K562 (cell line): Measurements from ENCODE around the gene CRYGA. TPM values are rescaled to one million over a fixed set of nuclear protein-coding genes. Genes with fewer than 3 reads are reported as not detected.

Source experiments
- ATAC-seq: fragments of 200-7000 bp; cut with Tn5 transposase; 3 replicates; pipeline ENCODE4 v1.9.1; 2020; ENCODE audit warnings: moderate library complexity
- BruUV-seq: library from RNA; stranded (reverse); fragments of 400-500 nt; replicated peaks from 2 replicates; lab custom pipeline; 2021; lab: Mats Ljungman, UMichigan
- CTCF ChIA-PET: fragments of 300-600 bp; formaldehyde crosslinking; extraction: SDS; loops from one replicate; lab custom pipeline; 2021; ENCODE audit warnings: low intra/inter-chr PET ratio; lab: Yijun Ruan, JAX
- POLR2A ChIA-PET: fragments of 300-600, 350-650 bp; sonication (Branson Sonifier 250); formaldehyde crosslinking; extraction: SDS; loops from one replicate; lab custom pipeline; 2021; ENCODE audit warnings: antibody characterized with exemption, inconsistent platforms; lab: Yijun Ruan, JAX
- DNase-seq, 4 experiments: peaks; one replicate each; pipeline versions ENCODE4 v3.0.0 to v3.0.0-alpha.2; 2011 to 2018; ENCODE audit warnings: low spot score in 3 of 4, mixed read lengths in 3 of 4; ENCODE audit errors: extremely low read depth in 1 of 4
- FAIRE-seq: peaks from 2 replicates; lab custom pipeline; 2011; peaks lifted over from hg19 to GRCh38; lab: Jason Lieb, UNC
- H2AFZ ChIP-seq: 2 replicates; pipeline ENCODE4 v1.6.0; 2011; ENCODE audit warnings: low read depth, low read length, control low read depth, inconsistent platforms
- H3K27ac ChIP-seq: fragments of 200-600 bp; 3 replicates; pipeline ENCODE4 v1.8.0; 2011; ENCODE audit warnings: low read depth, mild to moderate bottlenecking, control low read depth, inconsistent platforms, low read length, moderate library complexity, mixed read lengths; ENCODE audit errors: extremely low read depth
- H3K27me3 ChIP-seq, 2 experiments: fragments of 300-600 bp in 1 of 2; 2 replicates in 1 of 2; 3 replicates in 1 of 2; pipeline versions ENCODE4 v1.6.0 to v1.8.0; 2011; ENCODE audit warnings: inconsistent platforms in 2 of 2, low read length in 2 of 2, mild to moderate bottlenecking in 1 of 2, mixed read lengths in 1 of 2, moderate library complexity in 1 of 2; ENCODE audit not compliant: control insufficient read depth in 2 of 2, insufficient read depth in 2 of 2
- H3K36me3 ChIP-seq: fragments of 300-600 bp; 3 replicates; pipeline ENCODE4 v1.8.0; 2011; ENCODE audit warnings: mild to moderate bottlenecking, low read length, inconsistent platforms; ENCODE audit not compliant: control insufficient read depth, insufficient read depth
- H3K4me1 ChIP-seq, 2 experiments: fragments of 200-600 bp in 1 of 2; replicated peaks in 1 of 2; 2 replicates in 1 of 2; 3 replicates in 1 of 2; pipeline versions ENCODE4 v1.5.1 to v1.8.0; 2011; ENCODE audit warnings: inconsistent platforms in 2 of 2, low read length in 2 of 2, mild to moderate bottlenecking in 1 of 2, mixed read lengths in 1 of 2, moderate library complexity in 1 of 2; ENCODE audit not compliant: control insufficient read depth in 2 of 2, insufficient read depth in 2 of 2
- H3K4me2 ChIP-seq: 2 replicates; pipeline ENCODE4 v1.6.1; 2011; ENCODE audit warnings: low read length, control low read depth, inconsistent platforms, mixed read lengths; ENCODE audit not compliant: insufficient read depth
- H3K4me3 ChIP-seq: fragments of 200-600 bp; sonication (generic), shearing (Covaris generic); 2 replicates; pipeline ENCODE4 v1.5.1; 2016; ENCODE audit warnings: control low read depth, inconsistent platforms
- H3K79me2 ChIP-seq: fragments of 200-600 bp; 3 replicates; pipeline ENCODE4 v1.8.0; 2011; ENCODE audit warnings: low read length, inconsistent platforms; ENCODE audit not compliant: control insufficient read depth, insufficient read depth
- H3K9ac ChIP-seq, 2 experiments: 2 replicates each; pipeline versions ENCODE4 v1.6.0 to v1.6.1; 2011; ENCODE audit warnings: low read depth in 2 of 2, low read length in 2 of 2, control low read depth in 1 of 2, inconsistent platforms in 1 of 2, mild to moderate bottlenecking in 1 of 2, mixed read lengths in 1 of 2; ENCODE audit not compliant: insufficient read depth in 1 of 2
- H3K9me1 ChIP-seq: one replicate; pipeline ENCODE4 v1.6.0; 2011; ENCODE audit warnings: inconsistent platforms, mild to moderate bottlenecking, low read length, moderate library complexity; ENCODE audit not compliant: control insufficient read depth, insufficient read depth
- H3K9me3 ChIP-seq: replicated peaks from 2 replicates; pipeline ENCODE4 v1.5.1; 2011; ENCODE audit warnings: low read depth, low read length, inconsistent platforms; ENCODE audit not compliant: control insufficient read depth, insufficient read depth
- H4K20me1 ChIP-seq: replicated peaks from 2 replicates; pipeline ENCODE4 v1.6.1; 2011; ENCODE audit warnings: low read length, inconsistent platforms, mixed read lengths; ENCODE audit not compliant: control insufficient read depth, insufficient read depth
- FOSL1 ChIP-seq: fragments of 200-800 bp; sonication (Bioruptor generic); conservative IDR thresholded peaks from 2 replicates; pipeline ENCODE4 v1.6.1; 2016; ENCODE audit warnings: missing genetic modification characterization, missing compliant biosample characterization
- RFX1 ChIP-seq: fragments of 450-650 bp; IDR thresholded peaks from 2 replicates; pipeline ENCODE4 v1.6.1; 2016; ENCODE audit warnings: mild to moderate bottlenecking, moderate library complexity
- SRF ChIP-seq, 2 experiments: fragments of 250-450, 450-650 bp in 1 of 2; sonication (Bioruptor Pico) in 1 of 2; sonication (generic) in 1 of 2; formaldehyde crosslinking; IDR thresholded peaks; 2 replicates each; pipeline versions ENCODE4 v1.5.0 to v1.5.1; 2020 to 2022; ENCODE audit warnings: mild to moderate bottlenecking in 1 of 2, missing genetic modification reagents in 1 of 2
- WGBS: fragments of 100-300 bp; shearing (Covaris generic); methylation state at CpG from one replicate; pipeline ENCODE4 v1.1.6; 2016; ENCODE audit warnings: low coverage, mixed read lengths; ENCODE audit not compliant: insufficient coverage; ENCODE audit errors: missing lambda C conversion rate; 5-methylcytosine and 5-hydroxymethylcytosine counted together
- in situ Hi-C: fragments of 300-500 bp; cut with MboI; formaldehyde crosslinking; loops from 4 replicates; pipeline ENCODE4 v1.15.0; 2018; ENCODE audit warnings: inconsistent platforms, mixed read lengths
- intact Hi-C: fragments of 100-400 bp; cut with micrococcal nuclease; formaldehyde crosslinking; loops from 2 replicates; pipeline ENCODE4 v1.14.2; 2022
- polyA plus RNA-seq, 8 experiments: library from polyadenylated mRNA; depleted of rRNA in 4 of 8; stranded (reverse) in 5 of 8; unstranded in 3 of 8; fragments of >200 nt; fragmentation: Nextera tagmentation in 2 of 8; fragmentation: Illumina TruSeq in 1 of 8; extraction: Ambion mirVana in 2 of 8; extraction: Trizol in 1 of 8; gene quantifications; 2 replicates each; pipeline versions ENCODE4 v1.2.1 to v1.2.3, GENCODE V29; 2011 to 2014; ENCODE audit warnings: inconsistent platforms in 1 of 8, missing spikeins in 1 of 8
- total RNA-seq, 7 experiments: library from RNA; depleted of rRNA in 6 of 7; stranded (reverse); fragments of >200 nt in 6 of 7; fragmentation: Illumina TruSeq in 2 of 7; extraction: Trizol in 2 of 7; gene quantifications; 2 replicates each; pipeline versions ENCODE4 v1.2.1 to v1.2.3, GENCODE V29; 2011 to 2021; ENCODE audit warnings: low replicate concordance in 1 of 7
- TF ChIP-seq, protein P1 (sequence below), 2 experiments: fragments of 450-650 bp; formaldehyde crosslinking in 1 of 2; IDR thresholded peaks; 2 replicates each; pipeline versions ENCODE4 v1.4.0 to v1.6.1; 2014 to 2020; ENCODE audit warnings: mild to moderate bottlenecking in 2 of 2, borderline replicate concordance in 1 of 2, low read depth in 1 of 2

Gene CRYGA
- total and polyA plus RNA-seq, 9 of the 15 experiments (the other 6 are each of a cell fraction or from before 2014, with no cell fraction given) = not detected

DNA sequence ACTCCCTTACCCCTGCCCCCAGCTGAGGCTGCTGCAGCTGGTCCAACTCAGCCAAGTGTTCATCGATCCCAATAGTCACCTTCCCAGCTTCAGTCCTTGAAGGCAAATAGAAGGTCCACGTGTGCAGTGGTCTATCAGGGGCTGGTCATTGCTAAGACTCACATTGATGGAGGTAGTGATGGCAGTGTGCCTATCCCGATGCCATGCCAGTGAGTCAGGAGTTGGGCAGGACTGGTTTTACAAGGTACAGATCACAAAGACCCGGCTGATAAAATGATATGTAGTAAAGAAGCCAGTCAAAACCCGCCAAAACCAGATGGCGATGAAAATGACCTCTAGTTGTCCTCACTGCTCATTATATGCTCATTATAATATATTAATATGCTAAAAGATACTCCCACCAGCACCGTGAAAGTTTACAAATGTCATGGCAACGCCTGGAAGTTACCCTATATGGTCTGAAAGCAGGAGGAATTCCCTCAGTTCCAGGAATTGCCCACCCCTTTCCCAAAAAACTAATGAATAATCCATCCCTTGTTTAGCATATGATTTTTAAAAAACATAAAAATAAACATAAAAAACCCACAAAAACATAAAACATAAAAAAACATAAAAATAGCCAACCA is 29.3 kb upstream of the CRYGA start:
- BruUV-seq = no TSS peak
- Histone ChIP-seq H3K4me2 (no peak overlapping the region), H3K9me1 (no peaks in the 10 kb centered on the region), H3K36me3 (no peaks in the 10 kb centered on the region), H3K4me1 (no peaks in the 10 kb centered on the region), H3K9ac (no peak overlapping the region), H3K4me3 (no peak overlapping the region), H4K20me1 (no peaks in the 10 kb centered on the region)
- intact Hi-C loops = no loop called here
- TF ChIP-seq, protein P1, sequence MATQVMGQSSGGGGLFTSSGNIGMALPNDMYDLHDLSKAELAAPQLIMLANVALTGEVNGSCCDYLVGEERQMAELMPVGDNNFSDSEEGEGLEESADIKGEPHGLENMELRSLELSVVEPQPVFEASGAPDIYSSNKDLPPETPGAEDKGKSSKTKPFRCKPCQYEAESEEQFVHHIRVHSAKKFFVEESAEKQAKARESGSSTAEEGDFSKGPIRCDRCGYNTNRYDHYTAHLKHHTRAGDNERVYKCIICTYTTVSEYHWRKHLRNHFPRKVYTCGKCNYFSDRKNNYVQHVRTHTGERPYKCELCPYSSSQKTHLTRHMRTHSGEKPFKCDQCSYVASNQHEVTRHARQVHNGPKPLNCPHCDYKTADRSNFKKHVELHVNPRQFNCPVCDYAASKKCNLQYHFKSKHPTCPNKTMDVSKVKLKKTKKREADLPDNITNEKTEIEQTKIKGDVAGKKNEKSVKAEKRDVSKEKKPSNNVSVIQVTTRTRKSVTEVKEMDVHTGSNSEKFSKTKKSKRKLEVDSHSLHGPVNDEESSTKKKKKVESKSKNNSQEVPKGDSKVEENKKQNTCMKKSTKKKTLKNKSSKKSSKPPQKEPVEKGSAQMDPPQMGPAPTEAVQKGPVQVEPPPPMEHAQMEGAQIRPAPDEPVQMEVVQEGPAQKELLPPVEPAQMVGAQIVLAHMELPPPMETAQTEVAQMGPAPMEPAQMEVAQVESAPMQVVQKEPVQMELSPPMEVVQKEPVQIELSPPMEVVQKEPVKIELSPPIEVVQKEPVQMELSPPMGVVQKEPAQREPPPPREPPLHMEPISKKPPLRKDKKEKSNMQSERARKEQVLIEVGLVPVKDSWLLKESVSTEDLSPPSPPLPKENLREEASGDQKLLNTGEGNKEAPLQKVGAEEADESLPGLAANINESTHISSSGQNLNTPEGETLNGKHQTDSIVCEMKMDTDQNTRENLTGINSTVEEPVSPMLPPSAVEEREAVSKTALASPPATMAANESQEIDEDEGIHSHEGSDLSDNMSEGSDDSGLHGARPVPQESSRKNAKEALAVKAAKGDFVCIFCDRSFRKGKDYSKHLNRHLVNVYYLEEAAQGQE (IDR thresholded peaks at IDR 0.05; ENCODE audit: borderline replicate concordance) = peak; percentile 12; the same call in 1 of the 2 replicates
- TF ChIP-seq, protein P1 (CRISPR knock-in tag; IDR thresholded peaks at IDR 0.05; ENCODE audit: low read depth) = no peak
- TF ChIP-seq SRF (CRISPR knock-in tag; IDR thresholded peaks at IDR 0.05) (peak in 1 of 2 experiments; percentile 85; a peak in 1 of 4 replicates), RFX1 (peak; percentile 61), FOSL1 (tag) (no peak)
- TF ChIP-seq, all 486 proteins: peak for 3
- 51% methylated on average over 6 of the region's 8 CpGs for WGBS
- no peak for FAIRE-seq
- H3K27ac ChIP-seq = no peak overlapping the region
- no peak for DNase-seq
- CTCF ChIA-PET = no interaction called here
- 0 out of 2 replicates have a peak overlapping the region, but pooled peaks have one; percentile 44 for H2AFZ ChIP-seq
- no peaks in the 10 kb centered on the region for H3K27me3 ChIP-seq
- H3K9me3 ChIP-seq = no peaks in the 10 kb centered on the region
- POLR2A ChIA-PET = no interaction called here
- in situ Hi-C loops = no loop called here
- H3K79me2 ChIP-seq = no peaks in the 10 kb centered on the region
- no peak for ATAC-seq
